Activated T-cell treated with anti-CD3 and anti-CD28 coated beads for 24 hours (primary cell): ENCODE data around the gene KRTAP12-1.

Source experiments
- DNase-seq: peaks from one replicate; pipeline ENCODE4 v3.0.0-alpha.2; 2020; ENCODE audit warnings: low read depth

KRTAP12-1 gene

DNA sequence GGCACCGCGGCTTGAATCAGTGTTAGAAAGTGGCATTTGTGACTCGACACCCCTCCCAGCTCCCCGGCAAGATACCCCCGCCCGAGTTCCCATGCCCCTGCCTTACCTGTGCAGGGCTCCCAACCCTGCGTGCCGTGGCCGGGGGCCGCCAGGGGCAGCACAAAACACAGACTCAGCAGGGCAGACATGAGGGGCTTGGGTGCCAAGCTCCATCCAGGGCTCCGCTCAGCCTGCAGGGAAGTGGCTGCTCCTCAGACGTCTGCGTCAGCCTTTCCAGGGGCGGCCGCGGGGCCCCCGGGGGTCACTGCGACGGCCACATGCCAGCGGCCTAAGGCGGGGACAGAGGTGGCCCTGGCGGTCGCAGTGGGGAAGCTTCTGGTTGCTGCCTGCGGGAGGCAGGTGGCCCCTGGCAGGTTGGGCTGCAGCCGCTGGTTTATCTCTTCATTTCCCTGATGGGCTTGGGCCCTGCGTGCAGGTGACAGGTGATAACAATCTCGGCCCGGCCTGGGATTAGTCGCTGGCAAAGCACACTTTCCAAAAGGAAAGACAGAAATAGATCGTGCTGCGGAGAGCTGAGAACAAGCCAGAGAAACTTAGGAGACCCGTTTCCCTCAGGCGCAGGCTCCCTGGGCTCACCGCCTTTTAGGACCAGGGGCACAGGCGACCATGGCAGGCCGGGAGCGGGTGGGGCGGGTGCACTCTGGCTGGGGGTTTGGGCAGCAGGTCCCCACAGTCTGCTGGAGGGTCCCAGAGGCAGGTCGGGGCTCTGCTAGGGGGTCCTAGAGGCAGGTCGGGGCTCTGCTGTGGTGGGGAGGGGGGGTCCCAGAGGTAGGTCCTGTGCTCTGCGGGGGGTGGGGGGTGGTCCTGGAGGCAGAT is 29.6 kb upstream of the KRTAP12-1 start, which contains the start of gene TSPEAR:
Gene TSPEAR (minus strand): TSS at position 246 of the 876 bp plus-strand sequence. CDS start 58 bp downstream, at position 188.
- DNase-seq, result no peak

DNA sequence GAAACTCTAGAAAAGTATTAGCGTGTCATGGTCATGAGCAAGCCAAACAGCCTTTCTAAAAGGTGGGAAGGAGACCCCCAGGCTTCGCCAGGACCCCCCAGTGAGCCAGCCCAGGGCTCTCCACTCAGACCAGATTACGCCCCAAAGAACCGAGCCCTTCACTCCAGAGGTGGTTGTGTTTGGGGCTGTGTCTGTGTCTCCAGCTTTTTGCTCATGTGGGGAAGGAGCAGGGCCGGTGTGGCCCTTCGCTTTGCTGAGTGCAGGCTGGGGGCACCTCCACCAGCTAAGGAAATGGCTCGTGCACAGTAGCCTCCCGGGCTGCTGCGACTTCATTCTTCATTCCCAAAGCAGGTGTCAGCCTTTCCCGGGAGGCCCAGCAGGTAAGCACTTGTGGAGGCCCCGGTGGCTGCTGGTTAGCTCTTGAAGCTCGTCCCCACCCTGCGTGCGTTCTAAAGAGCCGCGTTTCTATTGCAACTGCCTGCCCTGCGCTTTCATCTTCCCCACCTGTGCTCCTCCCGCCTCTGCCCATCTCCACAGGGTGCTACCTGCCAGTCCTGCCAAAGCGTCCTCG is 28.9 kb upstream of the KRTAP12-1 start:
- DNase-seq, result no peak

DNA sequence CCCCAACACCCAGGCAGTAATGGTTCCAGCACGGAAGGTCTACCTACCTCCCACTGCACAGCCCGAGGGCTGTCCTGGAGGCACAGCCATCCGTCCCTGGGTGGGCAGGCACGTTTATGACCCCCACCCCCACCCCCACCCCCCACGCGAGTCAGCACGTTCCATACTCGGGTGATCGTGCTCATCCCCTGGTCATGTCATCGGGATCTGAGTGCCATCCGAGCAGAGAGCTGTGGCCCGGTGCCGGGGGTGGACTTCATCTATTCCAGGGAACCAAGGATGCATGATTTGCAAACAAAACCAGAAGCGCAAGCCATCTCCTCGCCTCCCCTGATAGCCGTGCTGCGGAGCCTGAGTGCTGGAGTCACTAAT is 28.3 kb upstream of the KRTAP12-1 start:
- DNase-seq, result no peak

DNA sequence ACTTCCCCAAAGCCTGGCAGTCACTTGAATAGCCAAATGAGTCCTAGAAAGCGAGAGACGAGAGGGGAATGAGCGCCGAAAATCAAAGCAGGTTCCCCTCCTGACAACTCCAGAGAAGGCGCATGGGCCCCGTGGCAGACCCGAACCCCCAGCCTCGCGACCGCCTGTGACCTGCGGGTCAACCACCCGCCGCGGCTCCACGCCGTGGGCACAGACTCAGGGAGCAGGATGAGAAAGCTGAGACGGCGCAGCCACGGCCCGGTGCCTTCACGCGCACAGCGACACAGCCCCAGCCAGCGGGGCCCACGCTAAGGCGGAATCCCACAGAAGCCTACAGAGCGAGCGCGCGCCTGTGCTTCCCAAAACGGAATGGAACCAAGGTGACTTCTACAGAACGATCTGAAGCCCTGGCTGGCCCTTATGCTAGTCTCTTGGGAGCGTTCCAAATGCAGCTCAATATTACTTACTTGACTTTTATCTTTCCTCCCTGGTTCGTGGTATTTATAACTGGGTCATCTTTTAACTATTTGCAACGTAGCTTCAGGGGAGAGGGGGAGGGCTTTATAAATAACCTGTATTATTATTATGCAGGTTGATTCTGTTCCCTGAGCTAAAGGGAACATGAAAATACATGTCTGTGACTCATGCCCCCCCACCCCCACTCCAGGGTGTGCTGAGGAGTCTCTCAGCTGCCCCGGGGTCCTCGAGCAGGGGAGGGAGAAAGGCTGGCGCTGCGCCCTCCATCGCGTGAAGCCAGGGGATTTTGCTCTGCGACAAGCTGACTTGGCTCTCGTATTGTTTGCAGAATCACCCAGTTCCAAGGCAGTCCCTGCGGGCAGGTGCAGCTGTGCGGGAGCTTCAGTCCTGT is 27.7 kb upstream of the KRTAP12-1 start:
- DNase-seq, result no peak

- DNase-seq, result no peak
Measured at GRCh38 chr21:44708866-44709425, 27.0 kb upstream of the KRTAP12-1 start.

DNA sequence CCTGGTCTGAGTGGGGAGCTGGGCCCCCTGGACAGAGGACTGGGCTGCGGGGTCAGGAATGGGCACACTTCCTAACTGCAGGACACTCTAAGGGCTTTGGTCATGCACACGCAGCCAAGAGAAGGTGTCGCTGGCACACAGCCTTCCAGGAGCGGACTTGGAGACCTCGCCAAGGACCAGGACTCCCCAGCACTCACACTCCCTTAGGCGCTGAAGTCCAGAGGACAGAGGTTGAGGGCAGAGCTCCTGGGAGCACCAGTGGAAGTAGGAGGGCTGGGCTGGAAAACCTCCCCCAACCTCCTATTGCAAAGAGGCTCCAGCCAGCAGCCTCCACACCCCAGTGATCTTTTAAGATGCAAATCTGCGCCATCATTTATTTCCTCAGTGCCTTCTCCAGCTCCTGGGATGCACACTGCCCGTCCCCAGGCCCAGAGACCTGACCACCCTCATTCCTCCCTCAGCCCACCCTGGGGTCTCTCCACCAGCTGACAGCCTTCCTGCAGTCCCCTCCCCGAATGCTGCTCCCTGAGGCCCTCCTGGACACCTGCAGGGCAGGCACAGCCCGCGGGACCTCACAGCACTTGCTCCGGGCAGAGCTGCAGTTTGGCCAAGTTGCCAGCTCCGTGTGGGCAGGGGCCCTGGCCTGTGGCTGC is 26.4 kb upstream of the KRTAP12-1 start:
- DNase-seq, result no peak

- no peak for DNase-seq
Measured at GRCh38 chr21:44706706-44707581, 25.0 kb upstream of the KRTAP12-1 start.

DNA sequence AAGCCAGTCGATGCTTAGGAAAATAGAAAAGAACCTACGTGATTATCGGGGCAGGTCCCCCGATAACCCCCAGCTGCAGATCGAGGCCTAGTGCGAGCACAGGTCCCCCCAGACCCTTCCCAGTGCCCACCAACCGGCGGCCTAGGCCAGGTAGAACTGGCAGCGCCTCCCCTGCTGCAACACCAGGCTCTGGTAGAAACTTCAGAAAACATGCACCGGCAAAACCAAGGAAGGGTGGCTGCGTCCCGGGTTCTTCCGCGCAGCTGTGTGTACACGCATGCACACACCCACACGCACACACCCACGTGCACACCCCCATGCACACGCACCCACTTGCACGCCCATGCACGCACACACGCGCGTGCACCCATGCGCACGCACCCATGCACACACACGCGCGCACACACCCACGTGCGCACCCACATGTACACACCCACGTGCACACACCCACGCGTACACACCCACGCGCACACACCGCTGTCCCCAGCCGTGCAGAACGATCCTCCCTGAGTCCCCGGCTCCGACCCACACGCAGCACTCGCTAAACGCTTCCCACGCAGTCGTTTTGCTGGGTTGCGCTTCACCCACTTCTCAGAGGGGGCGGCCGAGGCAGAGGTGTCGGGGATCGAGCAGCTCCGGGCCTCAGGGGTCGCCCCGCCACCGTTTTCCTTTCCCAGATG is 24.2 kb upstream of the KRTAP12-1 start:
- DNase-seq, result no peak

DNA sequence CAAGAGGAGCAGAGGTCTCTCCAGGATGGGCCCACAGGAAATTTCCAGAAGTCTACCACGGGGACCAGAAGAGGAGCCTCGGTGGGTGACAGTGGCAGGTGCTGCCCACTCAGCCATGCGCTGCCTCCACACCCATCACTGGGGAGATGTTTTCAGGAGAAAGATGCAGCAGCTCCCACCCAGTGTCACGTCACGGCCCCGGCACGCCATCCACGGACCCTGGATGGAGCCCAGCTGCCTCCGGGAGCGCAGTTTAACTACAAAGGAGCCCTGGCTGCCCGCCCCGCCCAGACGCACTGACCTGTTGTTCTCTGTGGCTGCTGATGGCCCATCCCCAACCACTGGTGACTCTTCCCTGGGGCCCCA is 22.7 kb upstream of the KRTAP12-1 start:
- no peak for DNase-seq

GRCh38 chr21:44703731-44704635 is 22.0 kb upstream of the KRTAP12-1 start:
- DNase-seq, result no peak

DNA sequence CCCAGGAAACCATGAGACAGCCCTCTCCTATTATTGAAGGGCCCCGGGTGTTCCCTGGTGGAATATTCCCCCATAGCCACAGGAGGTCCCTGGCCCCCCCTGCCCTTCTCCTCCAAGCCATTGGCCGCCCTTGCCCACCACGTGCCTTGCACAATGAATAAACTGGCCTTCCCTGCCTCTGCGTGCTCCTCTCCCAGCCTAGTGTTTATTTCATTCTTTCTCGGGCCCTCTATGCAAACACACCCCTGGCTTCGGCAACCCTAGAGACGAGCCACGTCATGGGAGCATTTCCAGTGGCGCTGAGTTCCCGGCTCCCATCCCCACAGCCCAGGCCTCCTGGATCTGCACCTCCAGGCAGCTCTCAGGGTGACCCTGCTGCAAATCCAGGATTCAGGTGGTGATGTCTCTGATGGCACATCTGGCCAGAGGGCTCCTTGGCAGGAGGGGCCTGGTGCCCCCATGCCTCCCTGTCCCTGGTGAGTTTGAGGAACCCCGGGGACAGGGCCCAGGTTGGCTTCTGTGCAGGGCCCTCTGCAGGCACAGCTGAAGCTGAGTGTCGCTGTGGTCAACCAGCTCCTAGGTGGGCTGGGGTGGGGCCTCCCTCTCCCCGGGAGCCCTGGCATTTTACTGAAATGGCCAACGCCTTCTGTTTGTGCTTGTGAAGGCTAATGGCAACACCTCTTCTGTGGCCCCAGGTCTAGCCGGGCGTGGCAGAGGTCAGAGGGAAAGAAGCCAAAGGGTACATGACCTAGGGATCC is 21.2 kb upstream of the KRTAP12-1 start:
- no peak for DNase-seq

DNA sequence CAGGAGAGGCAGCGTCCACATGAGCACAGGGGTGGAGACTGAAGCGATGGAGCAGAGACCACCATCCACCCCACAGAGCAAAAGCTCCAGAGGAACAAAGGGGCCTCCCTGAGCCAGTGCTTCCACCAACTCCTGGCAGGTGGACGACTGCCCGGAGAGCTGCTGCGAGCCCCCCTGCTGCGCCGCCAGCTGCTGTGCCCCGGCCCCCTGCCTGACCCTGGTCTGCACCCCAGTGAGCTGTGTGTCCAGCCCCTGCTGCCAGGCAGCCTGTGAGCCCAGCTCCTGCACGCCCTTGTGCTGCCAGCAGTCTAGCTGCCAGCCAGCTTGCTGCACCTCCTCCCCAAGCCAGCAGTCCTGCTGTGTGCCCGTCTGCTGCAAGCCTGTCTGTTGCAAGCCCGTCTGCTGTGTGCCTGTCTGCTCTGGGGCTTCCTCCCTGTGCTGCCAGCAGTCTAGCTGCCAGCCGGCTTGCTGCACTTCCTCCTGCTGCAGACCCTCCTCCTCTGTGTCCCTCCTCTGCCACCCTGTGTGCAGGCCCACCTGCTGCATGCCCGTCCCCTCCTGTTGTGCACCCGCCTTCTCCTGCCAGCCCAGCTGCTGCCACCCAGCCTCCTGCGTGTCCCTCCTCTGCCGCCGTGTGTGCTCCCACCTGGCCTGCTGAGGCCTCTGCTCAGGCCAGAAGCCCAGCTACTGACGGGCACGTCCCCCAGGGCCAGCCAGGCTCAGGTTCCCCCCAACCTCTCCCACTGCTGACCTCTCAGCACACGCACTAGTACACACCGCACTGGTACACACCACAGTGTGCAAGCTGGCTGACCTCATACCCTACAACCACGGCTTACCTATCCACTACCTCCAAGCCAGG is 20.4 kb upstream of the KRTAP12-1 start:
- no peak for DNase-seq

GRCh38 chr21:44701541-44701940 is 19.6 kb upstream of the KRTAP12-1 start:
- no peak for DNase-seq

DNA sequence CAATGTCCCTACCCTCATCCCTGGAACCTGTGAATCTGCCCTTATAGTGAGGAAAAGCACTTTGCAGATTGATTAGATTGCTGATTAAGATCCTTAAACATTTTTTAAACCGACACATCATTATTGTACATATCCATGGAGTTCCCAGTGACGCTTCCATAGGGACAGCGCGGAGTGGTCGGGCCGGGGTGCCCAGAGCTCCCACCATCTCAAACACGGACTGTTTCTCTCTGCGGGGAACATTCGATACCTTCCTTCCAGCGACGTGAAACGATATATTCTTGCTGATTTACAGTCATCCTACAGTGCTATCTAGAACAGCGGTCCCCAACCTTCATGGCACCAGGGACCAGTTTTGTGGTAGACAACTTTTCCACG is 19.0 kb upstream of the KRTAP12-1 start:
- no peak for DNase-seq

DNA sequence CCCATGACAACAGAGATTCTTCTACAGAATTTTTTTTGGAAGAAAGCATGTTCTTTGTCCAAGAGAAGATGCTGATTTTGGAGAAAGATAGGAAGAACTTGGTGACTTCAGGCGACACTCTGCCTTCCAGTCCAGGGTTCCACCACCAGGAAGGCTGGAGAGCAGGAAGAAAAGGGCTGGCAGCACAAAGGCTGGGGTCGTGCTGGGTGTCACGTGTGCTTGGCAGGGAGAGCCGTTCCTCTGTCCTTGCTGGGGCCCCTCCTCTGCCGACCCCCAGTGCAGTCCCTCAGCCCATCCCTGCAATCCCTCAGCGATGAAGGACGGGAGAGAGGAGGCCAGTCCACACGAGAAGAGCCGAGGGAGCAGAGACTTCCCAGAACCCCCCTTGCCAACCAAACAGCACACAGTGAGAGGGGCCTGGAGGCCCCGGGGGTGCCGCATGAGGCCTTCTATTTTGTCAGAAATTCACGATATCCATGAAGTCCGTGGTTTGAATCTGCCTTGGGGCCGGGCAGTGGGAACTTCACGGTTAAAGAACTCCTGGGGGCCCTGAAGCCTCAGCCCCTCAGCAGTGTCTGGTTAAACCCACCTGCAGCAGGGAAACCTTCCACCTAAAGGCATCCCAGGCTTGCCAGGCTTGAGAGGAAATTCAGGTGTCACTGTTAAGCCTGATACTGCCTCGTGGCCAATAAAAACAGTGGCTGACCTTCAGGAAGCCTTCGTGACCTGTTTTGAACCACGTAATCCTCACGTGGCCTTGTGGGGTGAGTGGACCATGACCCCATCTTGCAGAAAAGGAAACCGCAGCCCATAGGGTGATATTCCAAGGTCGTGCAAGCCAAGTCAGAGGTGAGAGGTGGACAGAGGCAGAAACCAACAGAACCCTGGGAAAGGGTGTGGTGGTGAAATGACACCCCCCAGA is 18.4 kb upstream of the KRTAP12-1 start:
- no peak for DNase-seq

DNA sequence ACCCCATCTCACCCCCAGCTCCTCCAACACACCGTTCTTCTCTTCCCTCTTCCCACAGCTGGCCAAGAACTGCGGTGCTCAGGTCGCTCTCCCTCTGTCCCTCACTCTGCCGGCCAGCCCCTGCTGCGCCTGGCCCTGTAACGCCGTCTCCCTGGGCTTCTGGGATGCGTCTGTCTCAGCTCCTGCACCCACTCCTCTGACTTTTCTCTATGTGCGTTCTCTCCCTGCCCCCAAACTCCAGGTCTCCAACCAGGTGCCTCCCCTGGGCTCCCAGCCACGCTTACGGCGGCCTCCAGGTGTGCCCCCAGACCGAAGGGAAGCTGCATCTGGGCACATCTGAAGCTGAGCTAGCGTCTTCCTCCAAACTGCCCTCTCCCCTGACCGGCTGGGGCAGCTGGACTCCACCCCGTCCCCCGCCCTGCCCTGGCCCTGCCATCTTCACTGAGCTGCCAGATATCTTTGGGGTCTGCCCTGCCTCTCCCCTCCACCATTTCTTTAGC is 17.6 kb upstream of the KRTAP12-1 start:
- no peak for DNase-seq
